B cell (primary cell): ENCODE results near the gene RHOG. TPM values are rescaled to one million over a fixed set of nuclear protein-coding genes. Genes with fewer than 3 reads are reported as not detected.

Source experiments
- ATAC-seq: fragments of 200-7000 bp; cut with Tn5 transposase; one replicate; pipeline ENCODE4 v1.10.0; 2021; ENCODE audit warnings: low read depth, mild to moderate bottlenecking, moderate number of reproducible peaks, moderate library complexity
- CTCF ChIA-PET: fragments of 350-600 bp; sonication (Branson Sonifier 250); formaldehyde crosslinking; loops from one replicate; lab custom pipeline; 2021; ENCODE audit warnings: antibody characterized with exemption, inconsistent platforms; lab: Charles Lee
- POLR2A ChIA-PET: fragments of 350-600 bp; sonication (Branson Sonifier 250); formaldehyde crosslinking; loops from one replicate; lab custom pipeline; 2021; ENCODE audit warnings: antibody characterized with exemption; lab: Charles Lee
- DNase-seq: peaks from one replicate; pipeline ENCODE4 v3.0.0; 2013
- H2AFZ ChIP-seq: 2 replicates; pipeline ENCODE4 v1.6.1; 2012; ENCODE audit warnings: mild to moderate bottlenecking, low read depth, low read length; ENCODE audit not compliant: insufficient read depth, poor library complexity, severe bottlenecking
- H3K27ac ChIP-seq, 2 donors: 1 replicate in 1 of 2; 2 replicates in 1 of 2; pipeline ENCODE4 v1.5.1; 2012 to 2013; ENCODE audit warnings: low read length in 2 of 2, mild to moderate bottlenecking in 2 of 2, moderate library complexity in 1 of 2
- H3K27me3 ChIP-seq, 4 experiments: fragments of 200-600 bp in 1 of 4; sonication (generic) in 1 of 4; replicated peaks in 1 of 4; 1 replicate in 2 of 4; 2 replicates in 2 of 4; pipeline versions ENCODE4 v1.6.1 to v1.7.0; 2013 to 2016; ENCODE audit warnings: low read length in 3 of 4, mild to moderate bottlenecking in 2 of 4, mixed read lengths in 1 of 4, moderate library complexity in 1 of 4; ENCODE audit not compliant: insufficient read depth in 4 of 4, control insufficient read depth in 3 of 4; ENCODE audit errors: control extremely low read depth in 1 of 4
- H3K36me3 ChIP-seq, 2 experiments: replicated peaks in 1 of 2; 1 replicate in 1 of 2; 2 replicates in 1 of 2; pipeline versions ENCODE4 v1.6.1 to v1.7.1; 2013; ENCODE audit warnings: low read length in 1 of 2; ENCODE audit not compliant: insufficient read depth in 2 of 2, control insufficient read depth in 1 of 2; ENCODE audit errors: control extremely low read depth in 1 of 2, extremely low read depth in 1 of 2
- H3K4me1 ChIP-seq, 2 donors: fragments of 200-600 bp in 1 of 2; sonication (generic) in 1 of 2; 1 replicate in 1 of 2; 2 replicates in 1 of 2; pipeline versions ENCODE4 v1.5.1 to v1.6.1; 2013 to 2017; ENCODE audit warnings: low read length in 2 of 2; ENCODE audit not compliant: control insufficient read depth in 2 of 2, insufficient read depth in 2 of 2
- H3K4me2 ChIP-seq: replicated peaks from 2 replicates; pipeline ENCODE3; 2012; ENCODE audit warnings: mild to moderate bottlenecking, low read depth, low read length; ENCODE audit not compliant: poor library complexity, severe bottlenecking
- H3K4me3 ChIP-seq, 5 experiments: fragments of 200-600 bp in 1 of 5; sonication (generic) in 1 of 5; 1 replicate in 3 of 5; 2 replicates in 2 of 5; pipeline versions ENCODE4 v1.5.1 to v1.7.0; 2011 to 2016; ENCODE audit warnings: low read length in 4 of 5, mild to moderate bottlenecking in 4 of 5, low read depth in 2 of 5, control low read depth in 1 of 5, moderate library complexity in 1 of 5; ENCODE audit not compliant: insufficient read depth in 1 of 5; ENCODE audit errors: control extremely low read depth in 1 of 5, extremely low read depth in 1 of 5
- H3K79me2 ChIP-seq: fragments of 200-600 bp; sonication (generic); one replicate; pipeline ENCODE4 v1.6.0; 2016; ENCODE audit warnings: low read length; ENCODE audit not compliant: control insufficient read depth, insufficient read depth
- H3K9ac ChIP-seq: fragments of 200-600 bp; sonication (generic); 2 replicates; pipeline ENCODE4 v1.6.1; 2017; ENCODE audit warnings: mild to moderate bottlenecking, low read length, moderate library complexity
- H3K9me3 ChIP-seq, 3 donors: one replicate each; pipeline versions ENCODE4 v1.6.1 to v1.7.1; 2013; ENCODE audit warnings: low read length in 2 of 3; ENCODE audit not compliant: control insufficient read depth in 2 of 3, insufficient read depth in 1 of 3; ENCODE audit errors: control extremely low read depth in 1 of 3
- H4K20me1 ChIP-seq: 2 replicates; pipeline ENCODE4 v1.6.0; 2012; ENCODE audit warnings: mild to moderate bottlenecking, low read length; ENCODE audit not compliant: insufficient read depth, control insufficient read depth, poor library complexity, severe bottlenecking
- H3K27ac Mint-ChIP-seq: one replicate; pipeline ENCODE4 v1.8.0; 2021; ENCODE audit warnings: mixed read lengths
- H3K27me3 Mint-ChIP-seq: one replicate; pipeline ENCODE4 v1.8.0; 2021; ENCODE audit warnings: mixed read lengths
- H3K4me1 Mint-ChIP-seq: one replicate; pipeline ENCODE4 v1.8.0; 2021; ENCODE audit warnings: mixed read lengths
- H3K4me3 Mint-ChIP-seq: one replicate; pipeline ENCODE4 v1.8.0; 2021; ENCODE audit warnings: mixed read lengths
- H3K9me3 Mint-ChIP-seq: one replicate; pipeline ENCODE4 v1.8.0; 2022; ENCODE audit warnings: mixed read lengths; ENCODE audit not compliant: insufficient read depth
- EZH2 ChIP-seq: IDR thresholded peaks from 2 replicates; pipeline ENCODE4 v1.6.1; 2012; ENCODE audit warnings: borderline replicate concordance, low read depth, mild to moderate bottlenecking, moderate library complexity, low read length; ENCODE audit not compliant: insufficient read depth, poor library complexity, severe bottlenecking
- WGBS: methylation state at CpG from one replicate; pipeline ENCODE4 v1.1.5; 2013; ENCODE audit warnings: missing lambda C conversion rate; ENCODE audit not compliant: insufficient coverage; 5-methylcytosine and 5-hydroxymethylcytosine counted together
- intact Hi-C: fragments of 100-400 bp; cut with micrococcal nuclease; formaldehyde crosslinking; loops from one replicate; pipeline ENCODE4 v1.10.0; 2022
- polyA plus RNA-seq: library from polyadenylated mRNA; depleted of rRNA; stranded (reverse); fragments of >200 nt; gene quantifications from 2 replicates; pipeline ENCODE4 v1.2.3, GENCODE V29; 2012
- total RNA-seq, 2 donors: library from RNA; stranded (reverse); fragments of 120-200 nt in 1 of 2; gene quantifications; 1 replicate in 1 of 2; 2 replicates in 1 of 2; pipeline versions ENCODE4 v1.2.3 to v1.2.4, GENCODE V29; 2013 to 2022
- TF ChIP-seq, protein P1 (sequence below): fragments of 200-600 bp; IDR thresholded peaks from one replicate; pipeline ENCODE4 v1.8.0; 2022; ENCODE audit warnings: antibody characterized with exemption, mild to moderate bottlenecking

RHOG gene
- total and polyA plus RNA-seq, 2 donors (not counting 1 experiment from before 2014, with no cell fraction given), result 102 to 141 TPM

- ChIA-PET CTCF (interaction anchor here (0.7 to 36.8 kb wide), 2 partner anchors 23 to 25 kb away, joined by 4 to 662 read pairs; partner anchors contain the start of genes RHOG and STIM1), POLR2A (interaction anchor here (1.1 to 3.0 kb wide), 2 partner anchors 12 to 189 kb away, joined by 3 to 13 read pairs; partner anchors contain the start of gene STIM1)
- no peaks in the 10 kb centered on the region for H3K27me3 Mint-ChIP-seq
- DNase-seq, result no peak
- Histone ChIP-seq H3K4me1 (peaks cover 64 to 70% of the 10 kb centered on the region in 2 donors), H3K27ac (peak overlapping the region; percentile 14 to 55), H2AFZ (no peak overlapping the region), H3K9me3 (no peaks in the 10 kb centered on the region), H3K27me3 (no peaks in the 10 kb centered on the region), H3K79me2 (peaks cover 100% of the 10 kb centered on the region), H3K36me3 (no peaks in the 10 kb centered on the region), H3K4me2 (peak overlapping the region; percentile 55), H4K20me1 (peaks cover 11% of the 10 kb centered on the region), H3K4me3 (no peak overlapping the region), H3K9ac (no peak overlapping the region)
- no peak for ATAC-seq
- H3K27ac Mint-ChIP-seq, result peak overlapping the region; percentile 87
- H3K4me3 Mint-ChIP-seq, result peak overlapping the region; percentile 74
- peaks cover 81% of the 10 kb centered on the region for H3K4me1 Mint-ChIP-seq
- intact Hi-C loops, result loop anchor here (2.0 kb wide), 1 partner anchor 14 kb away; no protein-coding TSS in a partner anchor
- TF ChIP-seq, protein P1, sequence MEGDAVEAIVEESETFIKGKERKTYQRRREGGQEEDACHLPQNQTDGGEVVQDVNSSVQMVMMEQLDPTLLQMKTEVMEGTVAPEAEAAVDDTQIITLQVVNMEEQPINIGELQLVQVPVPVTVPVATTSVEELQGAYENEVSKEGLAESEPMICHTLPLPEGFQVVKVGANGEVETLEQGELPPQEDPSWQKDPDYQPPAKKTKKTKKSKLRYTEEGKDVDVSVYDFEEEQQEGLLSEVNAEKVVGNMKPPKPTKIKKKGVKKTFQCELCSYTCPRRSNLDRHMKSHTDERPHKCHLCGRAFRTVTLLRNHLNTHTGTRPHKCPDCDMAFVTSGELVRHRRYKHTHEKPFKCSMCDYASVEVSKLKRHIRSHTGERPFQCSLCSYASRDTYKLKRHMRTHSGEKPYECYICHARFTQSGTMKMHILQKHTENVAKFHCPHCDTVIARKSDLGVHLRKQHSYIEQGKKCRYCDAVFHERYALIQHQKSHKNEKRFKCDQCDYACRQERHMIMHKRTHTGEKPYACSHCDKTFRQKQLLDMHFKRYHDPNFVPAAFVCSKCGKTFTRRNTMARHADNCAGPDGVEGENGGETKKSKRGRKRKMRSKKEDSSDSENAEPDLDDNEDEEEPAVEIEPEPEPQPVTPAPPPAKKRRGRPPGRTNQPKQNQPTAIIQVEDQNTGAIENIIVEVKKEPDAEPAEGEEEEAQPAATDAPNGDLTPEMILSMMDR, result no peak
- no peak for TF ChIP-seq EZH2
- H3K9me3 Mint-ChIP-seq, result no peaks in the 10 kb centered on the region
Observed at GRCh38 chr11:3866836-3867208, 26.1 kb upstream of the RHOG start.

- H3K4me3 Mint-ChIP-seq, result peak overlapping the region; percentile 68
- CTCF ChIA-PET, result interaction anchor here (0.7 to 36.8 kb wide), 3 partner anchors 14 to 24 kb away, joined by 3 to 662 read pairs (median 4); partner anchors contain the start of genes RHOG and STIM1
- ATAC-seq (no peak), DNase-seq (no peak)
- peak overlapping the region; percentile 84 for H3K27ac Mint-ChIP-seq
- intact Hi-C loops, result loop anchor here (2.0 kb wide), 1 partner anchor 15 kb away; no protein-coding TSS in a partner anchor
- Histone ChIP-seq H2AFZ (no peak overlapping the region), H3K4me1 (peaks cover 64 to 70% of the 10 kb centered on the region in 2 donors), H3K4me2 (peak overlapping the region; percentile 55), H3K9ac (no peak overlapping the region), H3K79me2 (peaks cover 100% of the 10 kb centered on the region), H3K27ac (peak overlapping the region; percentile 24 to 59), H3K4me3 (peak overlapping the region in 2 of 5 experiments; percentile 1 to 41), H4K20me1 (peaks cover 11% of the 10 kb centered on the region), H3K36me3 (no peaks in the 10 kb centered on the region), H3K9me3 (no peaks in the 10 kb centered on the region), H3K27me3 (no peaks in the 10 kb centered on the region)
- H3K9me3 Mint-ChIP-seq, result no peaks in the 10 kb centered on the region
- no peak for TF ChIP-seq EZH2
- TF ChIP-seq, protein P1, result no peak
- H3K4me1 Mint-ChIP-seq, result peaks cover 80% of the 10 kb centered on the region
- no peaks in the 10 kb centered on the region for H3K27me3 Mint-ChIP-seq
- POLR2A ChIA-PET, result interaction anchor here (0.6 to 2.4 kb wide), 2 partner anchors 11 to 28 kb away, joined by 3 to 11 read pairs; partner anchors contain the start of gene STIM1
- 69% methylated on average over 3 of the region's 5 CpGs for WGBS
Observed at GRCh38 chr11:3866206-3866605, 25.4 kb upstream of the RHOG start.
